Measurements from ENCODE around the gene BAIAP2. TPM values are rescaled to one million over a fixed set of nuclear protein-coding genes. Genes with fewer than 3 reads are reported as not detected.

The BAIAP2 gene
- polyA plus RNA-seq, 1 donor from 2014 or later: 17.5 TPM

DNA sequence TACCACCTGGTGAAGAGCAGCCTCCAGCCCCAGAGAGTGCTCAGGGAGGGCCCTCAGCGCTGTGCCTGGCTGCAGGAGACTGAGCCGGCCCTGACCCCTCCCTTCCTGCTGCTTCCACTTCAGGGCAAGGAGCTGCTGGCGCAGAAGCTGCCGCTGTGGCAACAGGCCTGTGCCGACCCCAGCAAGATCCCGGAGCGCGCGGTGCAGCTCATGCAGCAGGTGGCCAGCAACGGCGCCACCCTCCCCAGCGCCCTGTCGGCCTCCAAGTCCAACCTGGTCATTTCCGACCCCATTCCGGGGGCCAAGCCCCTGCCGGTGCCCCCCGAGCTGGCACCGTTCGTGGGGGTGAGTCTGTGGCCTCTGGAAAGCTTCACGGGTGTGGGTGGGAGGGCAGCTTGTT lies 68.4 kb downstream of the BAIAP2 start:
- H2AFZ ChIP-seq (ENCODE audit: low read depth, low read length): no peak overlapping the region
- H3K36me3 ChIP-seq (ENCODE audit: insufficient read depth, low read length): no peaks in the 10 kb centered on the region
- H3K9me2 ChIP-seq (ENCODE audit: insufficient read depth, low read length): no peaks in the 10 kb centered on the region
- no peaks in the 10 kb centered on the region for H3K27me3 ChIP-seq (ENCODE audit: insufficient read depth, low read depth, low read length)
- H3K4me2 ChIP-seq (ENCODE audit: low read length): no peak overlapping the region
- H3K9ac ChIP-seq (ENCODE audit: low read length): no peak overlapping the region
- no peaks in the 10 kb centered on the region for H3K79me2 ChIP-seq (replicated peaks; ENCODE audit: insufficient read depth, low read length)
- no peaks in the 10 kb centered on the region for H4K20me1 ChIP-seq (ENCODE audit: insufficient read depth)
- no peaks in the 10 kb centered on the region for H3F3A ChIP-seq (ENCODE audit: insufficient read depth, low read length, poor library complexity, severe bottlenecking)
- H3K27ac ChIP-seq (ENCODE audit: low read length): no peak overlapping the region
- no peak overlapping the region for H3K4me3 ChIP-seq (ENCODE audit: low read length)
- no peak for TF ChIP-seq POLR2AphosphoS5 (IDR thresholded peaks at IDR 0.05)
- TF ChIP-seq SMC3 (conservative IDR thresholded peaks at IDR 0.05; ENCODE audit: poor library complexity): no peak
- no peak for TF ChIP-seq EZH2 (IDR thresholded peaks at IDR 0.05; ENCODE audit: borderline replicate concordance, insufficient read depth, low read length, poor library complexity, severe bottlenecking)
- TF ChIP-seq RAD21 (conservative IDR thresholded peaks at IDR 0.05): no peak
- no peak for TF ChIP-seq MXI1 (conservative IDR thresholded peaks at IDR 0.05; ENCODE audit: poor library complexity, severe bottlenecking)
- TF ChIP-seq REST (IDR thresholded peaks at IDR 0.05; ENCODE audit: borderline replicate concordance): no peak
- TF ChIP-seq, protein P1, sequence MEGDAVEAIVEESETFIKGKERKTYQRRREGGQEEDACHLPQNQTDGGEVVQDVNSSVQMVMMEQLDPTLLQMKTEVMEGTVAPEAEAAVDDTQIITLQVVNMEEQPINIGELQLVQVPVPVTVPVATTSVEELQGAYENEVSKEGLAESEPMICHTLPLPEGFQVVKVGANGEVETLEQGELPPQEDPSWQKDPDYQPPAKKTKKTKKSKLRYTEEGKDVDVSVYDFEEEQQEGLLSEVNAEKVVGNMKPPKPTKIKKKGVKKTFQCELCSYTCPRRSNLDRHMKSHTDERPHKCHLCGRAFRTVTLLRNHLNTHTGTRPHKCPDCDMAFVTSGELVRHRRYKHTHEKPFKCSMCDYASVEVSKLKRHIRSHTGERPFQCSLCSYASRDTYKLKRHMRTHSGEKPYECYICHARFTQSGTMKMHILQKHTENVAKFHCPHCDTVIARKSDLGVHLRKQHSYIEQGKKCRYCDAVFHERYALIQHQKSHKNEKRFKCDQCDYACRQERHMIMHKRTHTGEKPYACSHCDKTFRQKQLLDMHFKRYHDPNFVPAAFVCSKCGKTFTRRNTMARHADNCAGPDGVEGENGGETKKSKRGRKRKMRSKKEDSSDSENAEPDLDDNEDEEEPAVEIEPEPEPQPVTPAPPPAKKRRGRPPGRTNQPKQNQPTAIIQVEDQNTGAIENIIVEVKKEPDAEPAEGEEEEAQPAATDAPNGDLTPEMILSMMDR (IDR thresholded peaks at IDR 0.05; ENCODE audit: poor library complexity, severe bottlenecking): no peak
- TF ChIP-seq TAF1 (IDR thresholded peaks at IDR 0.05; ENCODE audit: low read depth): no peak
- no peak for TF ChIP-seq EP300 (conservative IDR thresholded peaks at IDR 0.05; ENCODE audit: poor library complexity, severe bottlenecking)
- no peaks in the 10 kb centered on the region for H3K9me3 ChIP-seq (ENCODE audit: low read length)

- no peak overlapping the region for H3K27ac ChIP-seq (ENCODE audit: low read length)
- no peak overlapping the region for H3K4me2 ChIP-seq (ENCODE audit: low read length)
- no peaks in the 10 kb centered on the region for H3K36me3 ChIP-seq (ENCODE audit: insufficient read depth, low read length)
- no peaks in the 10 kb centered on the region for H3K9me2 ChIP-seq (ENCODE audit: insufficient read depth, low read length)
- H3K4me3 ChIP-seq (ENCODE audit: low read length): no peak overlapping the region
- H3K9me3 ChIP-seq (ENCODE audit: low read length): no peaks in the 10 kb centered on the region
- no peaks in the 10 kb centered on the region for H3K27me3 ChIP-seq (ENCODE audit: insufficient read depth, low read depth, low read length)
- H3K79me2 ChIP-seq (replicated peaks; ENCODE audit: insufficient read depth, low read length): no peaks in the 10 kb centered on the region
- no peaks in the 10 kb centered on the region for H4K20me1 ChIP-seq (ENCODE audit: insufficient read depth)
- TF ChIP-seq TAF1 (IDR thresholded peaks at IDR 0.05; ENCODE audit: low read depth): no peak
- TF ChIP-seq EZH2 (IDR thresholded peaks at IDR 0.05; ENCODE audit: borderline replicate concordance, insufficient read depth, low read length, poor library complexity, severe bottlenecking): no peak
- TF ChIP-seq POLR2AphosphoS5 (IDR thresholded peaks at IDR 0.05): no peak
- no peak for TF ChIP-seq REST (IDR thresholded peaks at IDR 0.05; ENCODE audit: borderline replicate concordance)
- TF ChIP-seq MXI1 (conservative IDR thresholded peaks at IDR 0.05; ENCODE audit: poor library complexity, severe bottlenecking): no peak
- TF ChIP-seq RAD21 (conservative IDR thresholded peaks at IDR 0.05): no peak
- no peak for TF ChIP-seq EP300 (conservative IDR thresholded peaks at IDR 0.05; ENCODE audit: poor library complexity, severe bottlenecking)
- no peak for TF ChIP-seq SMC3 (conservative IDR thresholded peaks at IDR 0.05; ENCODE audit: poor library complexity)
- TF ChIP-seq, protein P1 (IDR thresholded peaks at IDR 0.05; ENCODE audit: poor library complexity, severe bottlenecking): no peak
- H3F3A ChIP-seq (ENCODE audit: insufficient read depth, low read length, poor library complexity, severe bottlenecking): no peaks in the 10 kb centered on the region
- H3K9ac ChIP-seq (ENCODE audit: low read length): no peak overlapping the region
- H2AFZ ChIP-seq (ENCODE audit: low read depth, low read length): no peak overlapping the region
Measured at GRCh38 chr17:81106716-81107115, 71.8 kb downstream of the BAIAP2 start.
